ENCODE measurements around the gene RAB15.

DNA sequence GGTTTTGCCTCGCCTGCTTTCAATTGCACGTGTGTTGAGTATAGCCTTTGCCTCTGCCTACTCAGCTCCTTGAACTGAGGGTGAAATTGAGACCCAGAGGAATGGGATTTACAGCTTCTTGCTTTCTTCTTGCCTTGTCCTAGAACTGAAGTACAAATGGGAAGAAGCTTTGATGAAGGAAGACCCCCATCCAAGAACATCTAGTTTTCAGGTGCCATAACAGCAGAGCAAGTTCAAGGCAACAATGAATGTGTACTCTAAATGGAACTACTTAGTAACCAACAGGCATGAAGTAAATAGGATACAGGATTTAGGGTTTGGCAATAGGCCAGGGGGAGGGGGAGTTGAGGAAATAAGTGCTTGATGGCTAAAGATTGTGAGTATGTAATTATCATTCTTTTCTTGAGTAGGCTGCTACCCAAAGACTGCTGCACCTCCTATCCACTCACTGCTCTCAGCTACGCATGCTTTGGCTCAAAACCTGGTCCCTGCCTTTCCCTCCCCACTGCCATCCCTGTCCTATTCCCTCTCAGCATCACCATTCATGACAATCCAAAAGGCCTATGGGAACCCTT lies 31.7 kb downstream of the RAB15 start:
- TF ChIP-seq POLR2AphosphoS5 (IDR thresholded peaks at IDR 0.05; ENCODE audit: low read depth, low read length) (no peak), TAF1 (IDR thresholded peaks at IDR 0.05; ENCODE audit: borderline replicate concordance, insufficient read depth, low read length) (no peak), SIN3A (IDR thresholded peaks at IDR 0.05; ENCODE audit: borderline replicate concordance, insufficient read depth, low read length) (no peak), FOXP2 (optimal IDR thresholded peaks at IDR 0.05; ENCODE audit: borderline replicate concordance, extremely low read depth, extremely low read length, insufficient read depth) (no peak)
- TF ChIP-seq, protein P1, sequence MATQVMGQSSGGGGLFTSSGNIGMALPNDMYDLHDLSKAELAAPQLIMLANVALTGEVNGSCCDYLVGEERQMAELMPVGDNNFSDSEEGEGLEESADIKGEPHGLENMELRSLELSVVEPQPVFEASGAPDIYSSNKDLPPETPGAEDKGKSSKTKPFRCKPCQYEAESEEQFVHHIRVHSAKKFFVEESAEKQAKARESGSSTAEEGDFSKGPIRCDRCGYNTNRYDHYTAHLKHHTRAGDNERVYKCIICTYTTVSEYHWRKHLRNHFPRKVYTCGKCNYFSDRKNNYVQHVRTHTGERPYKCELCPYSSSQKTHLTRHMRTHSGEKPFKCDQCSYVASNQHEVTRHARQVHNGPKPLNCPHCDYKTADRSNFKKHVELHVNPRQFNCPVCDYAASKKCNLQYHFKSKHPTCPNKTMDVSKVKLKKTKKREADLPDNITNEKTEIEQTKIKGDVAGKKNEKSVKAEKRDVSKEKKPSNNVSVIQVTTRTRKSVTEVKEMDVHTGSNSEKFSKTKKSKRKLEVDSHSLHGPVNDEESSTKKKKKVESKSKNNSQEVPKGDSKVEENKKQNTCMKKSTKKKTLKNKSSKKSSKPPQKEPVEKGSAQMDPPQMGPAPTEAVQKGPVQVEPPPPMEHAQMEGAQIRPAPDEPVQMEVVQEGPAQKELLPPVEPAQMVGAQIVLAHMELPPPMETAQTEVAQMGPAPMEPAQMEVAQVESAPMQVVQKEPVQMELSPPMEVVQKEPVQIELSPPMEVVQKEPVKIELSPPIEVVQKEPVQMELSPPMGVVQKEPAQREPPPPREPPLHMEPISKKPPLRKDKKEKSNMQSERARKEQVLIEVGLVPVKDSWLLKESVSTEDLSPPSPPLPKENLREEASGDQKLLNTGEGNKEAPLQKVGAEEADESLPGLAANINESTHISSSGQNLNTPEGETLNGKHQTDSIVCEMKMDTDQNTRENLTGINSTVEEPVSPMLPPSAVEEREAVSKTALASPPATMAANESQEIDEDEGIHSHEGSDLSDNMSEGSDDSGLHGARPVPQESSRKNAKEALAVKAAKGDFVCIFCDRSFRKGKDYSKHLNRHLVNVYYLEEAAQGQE (IDR thresholded peaks at IDR 0.05; ENCODE audit: insufficient read depth in 1 of 2, low read depth in 2 of 2, low read length in 2 of 2): no peak
